Neural cell (in vitro differentiated cells): Measurements from ENCODE around the gene SH3BP5. TPM values are rescaled to one million over a fixed set of nuclear protein-coding genes. Genes with fewer than 3 reads are reported as not detected.

Source experiments
- H2AFZ ChIP-seq: fragments of 200-600, 300-800 bp; sonication (generic), shearing (Covaris generic); 2 replicates; pipeline ENCODE4 v1.6.0; 2014; ENCODE audit warnings: low read depth, mild to moderate bottlenecking, antibody characterized with exemption, low read length, moderate library complexity
- H3F3A ChIP-seq: fragments of 200-600 bp; shearing (Covaris generic); 2 replicates; pipeline ENCODE4 v1.6.1; 2016; ENCODE audit warnings: mild to moderate bottlenecking, moderate library complexity, mixed read lengths, antibody characterized with exemption, low read length; ENCODE audit not compliant: insufficient read depth, poor library complexity, severe bottlenecking
- H3K27ac ChIP-seq: fragments of 200-600, 300-800 bp; sonication (generic), shearing (Covaris generic); 2 replicates; pipeline ENCODE4 v1.5.1; 2014; ENCODE audit warnings: mild to moderate bottlenecking, low read length, moderate library complexity
- H3K27me3 ChIP-seq: fragments of 300-800, 200-600 bp; sonication (generic), shearing (Covaris generic); 2 replicates; pipeline ENCODE4 v1.6.0; 2014; ENCODE audit warnings: mild to moderate bottlenecking, low read depth, low read length, moderate library complexity; ENCODE audit not compliant: insufficient read depth
- H3K36me3 ChIP-seq: fragments of 300-800, 200-600 bp; sonication (generic), shearing (Covaris generic); 2 replicates; pipeline ENCODE4 v1.5.1; 2014; ENCODE audit warnings: mild to moderate bottlenecking, antibody characterized with exemption, low read length, moderate library complexity; ENCODE audit not compliant: insufficient read depth
- H3K4me2 ChIP-seq: fragments of 300-800, 200-600 bp; sonication (generic), shearing (Covaris generic); 2 replicates; pipeline ENCODE4 v1.6.0; 2014; ENCODE audit warnings: mild to moderate bottlenecking, low read length
- H3K4me3 ChIP-seq: fragments of 300-800, 200-600 bp; sonication (generic), shearing (Covaris generic); 2 replicates; pipeline ENCODE4 v1.5.1; 2014; ENCODE audit warnings: mild to moderate bottlenecking, low read length, moderate library complexity
- H3K79me2 ChIP-seq: fragments of 200-600 bp; shearing (Covaris generic); replicated peaks from 2 replicates; pipeline ENCODE4 v1.6.0; 2014; ENCODE audit warnings: mild to moderate bottlenecking, low read length, moderate library complexity; ENCODE audit not compliant: insufficient read depth
- H3K9ac ChIP-seq: fragments of 300-800, 200-600 bp; sonication (generic), shearing (Covaris generic); 2 replicates; pipeline ENCODE4 v1.6.1; 2016; ENCODE audit warnings: mild to moderate bottlenecking, low read length, mixed read lengths
- H3K9me2 ChIP-seq: fragments of 200-600 bp; shearing (Covaris generic); 2 replicates; pipeline ENCODE4 v1.6.1; 2016; ENCODE audit warnings: mild to moderate bottlenecking, low read length, mixed read lengths; ENCODE audit not compliant: insufficient read depth
- H3K9me3 ChIP-seq: fragments of 200-600, 300-800 bp; sonication (generic), shearing (Covaris generic); 2 replicates; pipeline ENCODE4 v1.6.1; 2016; ENCODE audit warnings: mild to moderate bottlenecking, mixed run types, low read length, moderate library complexity, mixed read lengths
- H4K20me1 ChIP-seq: fragments of 200-600 bp; shearing (Covaris generic); 2 replicates; pipeline ENCODE4 v1.6.1; 2016; ENCODE audit warnings: mild to moderate bottlenecking, mixed run types; ENCODE audit not compliant: insufficient read depth
- CTCF ChIP-seq: fragments of 450-650 bp; IDR thresholded peaks from 2 replicates; pipeline ENCODE4 v1.5.1; 2014; ENCODE audit warnings: antibody characterized with exemption, mild to moderate bottlenecking, moderate library complexity; ENCODE audit not compliant: poor library complexity, severe bottlenecking
- EP300 ChIP-seq: fragments of 450-650 bp; conservative IDR thresholded peaks from 2 replicates; pipeline ENCODE4 v1.6.1; 2014; ENCODE audit warnings: antibody characterized with exemption, mild to moderate bottlenecking, moderate library complexity; ENCODE audit not compliant: poor library complexity, severe bottlenecking
- EZH2 ChIP-seq: fragments of 200-600, 300-800 bp; shearing (Covaris generic), sonication (generic); IDR thresholded peaks from 2 replicates; pipeline ENCODE4 v1.6.1; 2014; ENCODE audit warnings: antibody characterized with exemption, low read length, borderline replicate concordance, mild to moderate bottlenecking; ENCODE audit not compliant: insufficient read depth, poor library complexity, severe bottlenecking
- MXI1 ChIP-seq: fragments of 450-650 bp; conservative IDR thresholded peaks from 2 replicates; pipeline ENCODE4 v1.6.1; 2014; ENCODE audit warnings: antibody characterized with exemption, mild to moderate bottlenecking; ENCODE audit not compliant: poor library complexity, severe bottlenecking
- POLR2AphosphoS5 ChIP-seq: IDR thresholded peaks from 2 replicates; pipeline ENCODE4 v1.6.1; 2012
- RAD21 ChIP-seq: fragments of 450-650 bp; conservative IDR thresholded peaks from 2 replicates; pipeline ENCODE4 v1.6.1; 2014; ENCODE audit warnings: antibody characterized with exemption, mild to moderate bottlenecking, moderate library complexity
- REST ChIP-seq: IDR thresholded peaks from 2 replicates; pipeline ENCODE4 v1.6.1; 2012; ENCODE audit warnings: borderline replicate concordance
- SMC3 ChIP-seq: fragments of 450-650 bp; conservative IDR thresholded peaks from 2 replicates; pipeline ENCODE4 v1.6.1; 2014; ENCODE audit warnings: antibody characterized with exemption, mild to moderate bottlenecking, moderate library complexity; ENCODE audit not compliant: poor library complexity
- TAF1 ChIP-seq: IDR thresholded peaks from 2 replicates; pipeline ENCODE4 v1.6.1; 2012; ENCODE audit warnings: low read depth
- polyA plus RNA-seq: library from polyadenylated mRNA; depleted of rRNA; stranded (reverse); fragments of >200 nt; gene quantifications from 2 replicates; pipeline ENCODE4 v1.2.3, GENCODE V29; 2014

The SH3BP5 gene
- polyA plus RNA-seq, 1 donor from 2014 or later = 166 TPM

GRCh38 chr3:15339001-15339400 is 6.6 kb upstream of the SH3BP5 start:
- Histone ChIP-seq H3K36me3 (no peaks in the 10 kb centered on the region), H3F3A (no peaks in the 10 kb centered on the region), H2AFZ (no peak overlapping the region), H3K4me3 (no peak overlapping the region), H3K9me3 (no peaks in the 10 kb centered on the region), H4K20me1 (no peaks in the 10 kb centered on the region), H3K79me2 (no peaks in the 10 kb centered on the region), H3K27ac (no peak overlapping the region), H3K4me2 (no peak overlapping the region), H3K27me3 (peaks cover 4% of the 10 kb centered on the region), H3K9ac (no peak overlapping the region), H3K9me2 (no peaks in the 10 kb centered on the region)
- TF ChIP-seq RAD21 = no peak
- TF ChIP-seq MXI1 = no peak
- no peak for TF ChIP-seq REST
- TF ChIP-seq EP300 = no peak
- no peak for TF ChIP-seq TAF1
- TF ChIP-seq POLR2AphosphoS5 = no peak
- no peak for TF ChIP-seq CTCF

GRCh38 chr3:15337963-15338362 is 5.6 kb upstream of the SH3BP5 start:
- Histone ChIP-seq H4K20me1 (no peaks in the 10 kb centered on the region), H3K27ac (no peak overlapping the region), H3K4me2 (no peak overlapping the region), H3K79me2 (no peaks in the 10 kb centered on the region), H3K9me2 (no peaks in the 10 kb centered on the region), H3K4me3 (no peak overlapping the region), H3K9me3 (no peaks in the 10 kb centered on the region), H3K36me3 (no peaks in the 10 kb centered on the region), H3K27me3 (peaks cover 12% of the 10 kb centered on the region), H2AFZ (no peak overlapping the region), H3F3A (no peaks in the 10 kb centered on the region), H3K9ac (no peak overlapping the region)
- TF ChIP-seq REST (no peak), CTCF (no peak), EP300 (no peak), EZH2 (no peak), POLR2AphosphoS5 (no peak), TAF1 (no peak), MXI1 (no peak), RAD21 (no peak), SMC3 (no peak)
